ENCODE results near the gene NOX5.

- TF ChIP-seq CTCF (IDR thresholded peaks at IDR 0.05) (no peak), POLR2A (IDR thresholded peaks at IDR 0.05; ENCODE audit: low read length) (no peak), USF2 (IDR thresholded peaks at IDR 0.05) (no peak), MYC (IDR thresholded peaks at IDR 0.05; ENCODE audit: borderline replicate concordance, low read length) (no peak), EP300 (IDR thresholded peaks at IDR 0.05) (no peak), TP53 (CRISPR knock-in tag; IDR thresholded peaks at IDR 0.05) (no peak), FOSL2 (IDR thresholded peaks at IDR 0.05) (no peak), FOSL2 (CRISPR knock-in tag; IDR thresholded peaks at IDR 0.05) (no peak), NR3C1 (IDR thresholded peaks at IDR 0.05) (no peak)
These were observed 13.6 kb downstream of the NOX5 start for GRCh38 chr15:69027976-69028518.

Measured in A549 (cell line).